GM21723 (cell line): ENCODE results near the gene LIMS3.
"Not testable (repeated sequence)": the region's sequence is repeated elsewhere in the genome, so short reads cannot be mapped to it uniquely, and the experiment has no call there.

ENCODE experiments used
- ATAC-seq: cut with Tn5 transposase; IDR thresholded peaks from one replicate; pipeline ENCODE4 v1.9.1; 2021; ENCODE audit warnings: mild to moderate bottlenecking, moderate library complexity; ENCODE audit not compliant: unreplicated experiment

The LIMS3 gene

GRCh38 chr2:109921543-109922384 is 23.3 kb downstream of the LIMS3 start:
- not testable (repeated sequence) for ATAC-seq

- not testable (repeated sequence) for ATAC-seq
Observed at GRCh38 chr2:109924481-109924880, 26.0 kb downstream of the LIMS3 start.

GRCh38 chr2:109927803-109928202 is 29.3 kb downstream of the LIMS3 start:
- not testable (repeated sequence) for ATAC-seq

GRCh38 chr2:109929222-109929621 is 30.7 kb downstream of the LIMS3 start:
- not testable (repeated sequence) for ATAC-seq

GRCh38 chr2:109936534-109936933 is 38.0 kb downstream of the LIMS3 start:
- ATAC-seq, result not testable (repeated sequence)

GRCh38 chr2:109945362-109945761 is 46.9 kb downstream of the LIMS3 start:
- not testable (repeated sequence) for ATAC-seq

- ATAC-seq, result not testable (repeated sequence)
Observed at GRCh38 chr2:109947262-109947958, 48.9 kb downstream of the LIMS3 start.

- ATAC-seq, result not testable (repeated sequence)
Observed at GRCh38 chr2:109947959-109948520, 49.6 kb downstream of the LIMS3 start.

- ATAC-seq, result not testable (repeated sequence)
Observed at GRCh38 chr2:109950146-109950843, 51.8 kb downstream of the LIMS3 start.

GRCh38 chr2:109963942-109964341 is 65.5 kb downstream of the LIMS3 start:
- ATAC-seq, result not testable (repeated sequence)

- not testable (repeated sequence) for ATAC-seq
Observed at GRCh38 chr2:109965482-109965881, 67.0 kb downstream of the LIMS3 start.

- not testable (repeated sequence) for ATAC-seq
Observed at GRCh38 chr2:109966107-109966736, 67.7 kb downstream of the LIMS3 start.

GRCh38 chr2:109966858-109967257 is 68.4 kb downstream of the LIMS3 start:
- ATAC-seq, result not testable (repeated sequence)

- peak; percentile 68 for ATAC-seq
Observed at GRCh38 chr2:109969864-109970263, 71.4 kb downstream of the LIMS3 start.

- not testable (repeated sequence) for ATAC-seq
Observed at GRCh38 chr2:109971710-109972109, 73.2 kb downstream of the LIMS3 start.
